SJSA1 (cell line): ENCODE results near the gene MARCHF9. TPM values are rescaled to one million over a fixed set of nuclear protein-coding genes. Genes with fewer than 3 reads are reported as not detected.

Experiments
- DNase-seq, 2 experiments: peaks; one replicate each; pipeline ENCODE4 v3.0.0-alpha.2; 2015 to 2020; ENCODE audit warnings: low spot score in 2 of 2, low read depth in 1 of 2
- H3K27ac ChIP-seq: fragments of 250-450 bp; sonication (Bioruptor Pico); 2 replicates; pipeline ENCODE4 v1.5.1; 2020; ENCODE audit warnings: mild to moderate bottlenecking, moderate library complexity
- H3K27me3 ChIP-seq: fragments of 250-450 bp; sonication (Bioruptor Pico); replicated peaks from 2 replicates; pipeline ENCODE4 v1.5.1; 2020; ENCODE audit warnings: mild to moderate bottlenecking, moderate library complexity
- H3K36me3 ChIP-seq: fragments of 250-450 bp; sonication (Bioruptor Pico); 2 replicates; pipeline ENCODE4 v1.5.1; 2020; ENCODE audit warnings: mild to moderate bottlenecking
- H3K4me1 ChIP-seq: fragments of 250-450 bp; sonication (Bioruptor Pico); replicated peaks from 2 replicates; pipeline ENCODE4 v1.6.1; 2021; ENCODE audit warnings: mild to moderate bottlenecking
- H3K4me3 ChIP-seq: fragments of 250-450 bp; sonication (Bioruptor Pico); 2 replicates; pipeline ENCODE4 v1.5.1; 2020; ENCODE audit warnings: mild to moderate bottlenecking
- H3K9me3 ChIP-seq: fragments of 250-450 bp; sonication (Bioruptor Pico); replicated peaks from 2 replicates; pipeline ENCODE4 v1.5.1; 2020; ENCODE audit warnings: mild to moderate bottlenecking
- total RNA-seq: library from RNA; depleted of rRNA; stranded (reverse); fragments of >200 nt; shearing (Covaris generic); gene quantifications from 2 replicates; pipeline ENCODE4 v1.2.3, GENCODE V29; 2014

Gene MARCHF9
- total RNA-seq, 1 experiment from 2014 or later, result 107 TPM

- DNase-seq, result peak; percentile 74 to 95
- Histone ChIP-seq H3K36me3 (peaks cover 60% of the 10 kb centered on the region), H3K27ac (peak overlapping the region; percentile 90), H3K4me3 (peak overlapping the region; percentile 59), H3K4me1 (peaks cover 44% of the 10 kb centered on the region), H3K9me3 (no peaks in the 10 kb centered on the region), H3K27me3 (peaks cover 17% of the 10 kb centered on the region)
Observed at GRCh38 chr12:57750561-57751431, 4.1 kb upstream of the MARCHF9 start.

GRCh38 chr12:57751432-57751787 lies 3.5 kb upstream of the MARCHF9 start:
- DNase-seq, result peak in 1 of 2 experiments; percentile 95

GRCh38 chr12:57751788-57752667 lies 2.9 kb upstream of the MARCHF9 start, which contains the start of gene CDK4:
Gene CDK4 (minus strand): TSS chr12:57752310. CDS start chr12:57751717, 593 bp downstream.
- Histone ChIP-seq H3K27me3 (peaks cover 26% of the 10 kb centered on the region), H3K27ac (peak within 1 kb of the TSS; percentile 90), H3K9me3 (no peaks in the 10 kb centered on the region), H3K4me1 (peaks cover 41% of the 10 kb centered on the region), H3K36me3 (peaks cover 48% of the 10 kb centered on the region), H3K4me3 (peak within 1 kb of the TSS; percentile 59)
- DNase-seq, result peak; percentile 100

More at GRCh38 chr12:57751432-57751787, 3.5 kb upstream of the MARCHF9 start:
- Histone ChIP-seq H3K9me3 (no peaks in the 10 kb centered on the region), H3K4me3 (peak overlapping the region; percentile 59), H3K27me3 (peaks cover 23% of the 10 kb centered on the region), H3K4me1 (peaks cover 42% of the 10 kb centered on the region), H3K36me3 (peaks cover 54% of the 10 kb centered on the region), H3K27ac (peak overlapping the region; percentile 90)

- Histone ChIP-seq H3K27me3 (peaks cover 26% of the 10 kb centered on the region), H3K4me3 (peak overlapping the region; percentile 59), H3K9me3 (no peaks in the 10 kb centered on the region), H3K27ac (peak overlapping the region; percentile 27), H3K4me1 (peaks cover 41% of the 10 kb centered on the region), H3K36me3 (peaks cover 42% of the 10 kb centered on the region)
- no peak for DNase-seq
Observed at GRCh38 chr12:57752668-57753000, 2.3 kb upstream of the MARCHF9 start.

- no peak overlapping the region for H3K4me3 ChIP-seq
- peaks cover 41% of the 10 kb centered on the region for H3K36me3 ChIP-seq
- H3K4me1 ChIP-seq, result peaks cover 41% of the 10 kb centered on the region
- no peaks in the 10 kb centered on the region for H3K9me3 ChIP-seq
- DNase-seq, result no peak
- peaks cover 26% of the 10 kb centered on the region for H3K27me3 ChIP-seq
- no peak overlapping the region for H3K27ac ChIP-seq
Observed at GRCh38 chr12:57753756-57754337, 1.1 kb upstream of the MARCHF9 start.

DNA sequence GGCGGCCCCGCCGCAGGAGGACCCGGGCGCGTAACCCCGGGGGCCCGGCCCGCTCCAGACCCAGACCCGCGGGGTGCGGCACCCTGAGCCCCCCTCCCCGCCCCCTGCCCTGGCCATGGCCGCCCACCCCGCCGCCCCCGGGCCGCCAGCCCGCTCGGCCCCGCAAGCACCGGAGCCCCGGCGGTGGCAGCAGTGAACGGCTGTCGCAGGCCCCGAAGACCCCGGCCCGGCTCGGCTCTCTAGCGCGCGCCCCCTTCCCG lies 221 bp downstream of the MARCHF9 start:
- Histone ChIP-seq H3K27me3 (peaks cover 29% of the 10 kb centered on the region), H3K27ac (no peak overlapping the region), H3K4me1 (peaks cover 41% of the 10 kb centered on the region), H3K36me3 (peaks cover 34% of the 10 kb centered on the region), H3K9me3 (no peaks in the 10 kb centered on the region), H3K4me3 (peak overlapping the region; percentile 41)
- DNase-seq, result peak in 1 of 2 experiments; percentile 97

- no peaks in the 10 kb centered on the region for H3K9me3 ChIP-seq
- peak; percentile 85 to 96 for DNase-seq
- peak overlapping the region; percentile 41 for H3K4me3 ChIP-seq
- H3K27ac ChIP-seq, result no peak overlapping the region
- H3K27me3 ChIP-seq, result peaks cover 29% of the 10 kb centered on the region
- peaks cover 28% of the 10 kb centered on the region for H3K36me3 ChIP-seq
- H3K4me1 ChIP-seq, result peaks cover 38% of the 10 kb centered on the region
Observed at GRCh38 chr12:57755454-57756372, 810 bp downstream of the MARCHF9 start.

DNA sequence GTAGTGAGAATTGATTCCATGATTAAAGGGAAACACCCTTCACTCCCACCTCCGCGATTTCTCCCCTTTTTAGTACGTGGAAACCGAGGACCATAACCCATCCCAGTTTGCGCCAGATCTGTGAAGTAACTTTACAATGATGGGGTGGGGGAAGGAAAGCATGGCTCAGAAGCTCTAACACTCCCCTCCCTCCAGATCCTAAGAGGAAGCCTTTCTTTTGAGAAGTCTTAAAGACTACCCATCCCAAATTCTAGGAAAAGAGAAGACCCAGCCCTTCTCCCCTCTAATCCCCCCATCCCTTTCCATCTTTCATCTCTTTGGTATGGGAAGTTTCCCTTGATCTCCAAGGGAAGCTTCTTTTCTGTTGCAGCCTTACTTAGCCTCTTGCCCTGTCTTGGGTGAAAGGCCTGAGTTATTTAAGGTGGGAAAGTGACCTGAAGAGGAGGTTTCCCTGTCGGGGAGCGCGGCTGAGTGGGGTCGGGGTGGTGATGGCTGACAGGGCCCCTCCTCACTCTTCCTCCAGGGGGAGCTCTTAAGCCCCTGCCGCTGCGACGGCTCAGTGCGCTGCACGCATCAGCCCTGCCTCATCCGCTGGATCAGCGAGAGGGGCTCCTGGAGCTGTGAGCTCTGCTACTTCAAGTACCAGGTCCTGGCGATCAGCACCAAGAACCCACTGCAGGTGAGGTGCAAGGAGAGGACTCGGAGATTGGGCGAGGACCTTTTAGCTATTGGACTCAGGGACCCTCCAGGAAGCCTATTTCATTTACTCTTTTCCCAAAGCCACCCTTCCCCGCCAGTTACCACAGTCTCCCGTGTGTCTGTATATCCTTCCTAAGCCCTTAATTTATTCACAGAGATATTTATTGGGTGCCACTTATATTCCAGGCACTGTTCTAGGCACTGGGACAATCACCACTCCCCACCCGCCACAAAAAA lies 1.8 kb downstream of the MARCHF9 start:
- Histone ChIP-seq H3K9me3 (no peaks in the 10 kb centered on the region), H3K36me3 (peaks cover 19% of the 10 kb centered on the region), H3K27me3 (peaks cover 29% of the 10 kb centered on the region), H3K4me3 (no peak overlapping the region), H3K27ac (no peak overlapping the region), H3K4me1 (peaks cover 30% of the 10 kb centered on the region)
- peak; percentile 90 to 99 for DNase-seq

- peaks cover 32% of the 10 kb centered on the region for H3K27me3 ChIP-seq
- peaks cover 15% of the 10 kb centered on the region for H3K36me3 ChIP-seq
- no peaks in the 10 kb centered on the region for H3K9me3 ChIP-seq
- peaks cover 27% of the 10 kb centered on the region for H3K4me1 ChIP-seq
- no peak for DNase-seq
- H3K4me3 ChIP-seq, result no peak overlapping the region
- H3K27ac ChIP-seq, result no peak overlapping the region
Observed at GRCh38 chr12:57757771-57758170, 2.9 kb downstream of the MARCHF9 start.

DNA sequence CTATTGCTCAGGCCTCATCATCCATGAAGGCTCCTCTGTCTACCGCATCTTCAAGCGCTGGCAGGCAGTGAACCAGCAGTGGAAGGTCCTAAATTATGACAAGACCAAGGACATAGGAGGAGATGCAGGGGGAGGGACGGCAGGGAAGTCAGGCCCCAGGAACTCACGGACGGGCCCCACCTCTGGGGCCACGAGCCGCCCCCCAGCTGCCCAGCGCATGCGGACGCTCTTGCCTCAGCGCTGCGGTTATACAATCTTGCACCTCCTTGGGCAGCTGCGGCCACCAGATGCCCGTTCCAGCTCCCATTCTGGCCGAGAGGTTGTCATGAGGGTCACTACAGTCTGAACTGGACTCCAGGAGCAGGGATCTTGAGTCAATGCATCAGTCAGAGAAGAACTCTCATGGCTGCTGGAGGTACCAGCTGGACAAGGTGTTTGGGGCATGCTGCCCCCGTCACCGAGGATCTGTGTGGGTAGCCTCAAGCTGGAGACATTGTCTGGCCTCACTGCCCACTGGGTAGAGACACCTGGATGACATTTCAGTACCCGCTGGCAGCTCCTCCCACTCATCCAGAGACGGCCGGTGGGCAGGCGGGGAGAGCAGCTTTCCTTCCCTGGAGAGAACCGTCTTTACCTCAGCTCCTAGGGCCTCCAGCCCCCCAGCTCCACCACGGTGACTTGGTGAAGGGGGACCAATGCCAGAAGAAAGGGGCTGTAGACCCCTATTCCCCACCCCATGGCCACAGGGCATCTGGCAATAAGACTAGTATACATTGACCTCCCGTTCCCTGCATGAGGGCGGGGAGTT lies 3.9 kb downstream of the MARCHF9 start:
- peaks cover 36% of the 10 kb centered on the region for H3K27me3 ChIP-seq
- H3K9me3 ChIP-seq, result no peaks in the 10 kb centered on the region
- DNase-seq, result peak in 1 of 2 experiments; percentile 73
- no peak overlapping the region for H3K27ac ChIP-seq
- peaks cover 17% of the 10 kb centered on the region for H3K4me1 ChIP-seq
- peaks cover 15% of the 10 kb centered on the region for H3K36me3 ChIP-seq
- H3K4me3 ChIP-seq, result no peak overlapping the region

DNA sequence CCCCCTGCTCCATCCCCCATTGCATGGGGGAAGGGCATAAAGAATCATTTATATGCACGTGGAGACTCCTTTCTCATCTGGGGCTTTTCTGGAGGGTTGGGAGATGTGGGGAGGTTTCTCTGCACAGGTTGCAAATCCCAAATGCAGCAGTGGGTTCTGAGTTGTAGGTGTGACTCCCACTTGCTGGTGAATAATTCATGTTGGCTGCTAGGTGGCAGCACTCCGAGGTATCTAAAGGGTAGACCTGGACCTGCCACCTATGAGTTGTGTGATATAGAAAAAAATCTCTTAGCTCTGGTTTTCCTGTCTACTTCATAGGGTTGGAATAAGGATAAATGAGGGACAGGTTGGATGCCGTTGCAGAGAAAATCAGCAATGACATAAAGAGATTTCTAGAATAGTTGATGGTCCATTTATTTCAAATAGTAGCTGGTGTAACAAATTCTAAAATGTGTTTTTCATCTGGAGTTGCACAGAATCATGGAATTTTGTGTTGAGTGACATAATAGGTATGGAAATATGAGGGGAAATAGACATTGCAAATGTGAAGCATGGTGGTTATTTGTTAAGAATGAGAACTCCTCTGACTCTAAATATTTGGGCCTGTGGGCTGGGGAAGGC lies 4.6 kb downstream of the MARCHF9 start:
- Histone ChIP-seq H3K4me3 (no peak overlapping the region), H3K27me3 (peaks cover 36% of the 10 kb centered on the region), H3K4me1 (peaks cover 13% of the 10 kb centered on the region), H3K36me3 (peaks cover 15% of the 10 kb centered on the region), H3K9me3 (peaks cover 2% of the 10 kb centered on the region; the same call in 1 of the 2 replicates), H3K27ac (no peak overlapping the region)
- no peak for DNase-seq
